Measurements from ENCODE around the gene THSD7B.
"Not testable (repeated sequence)": the region's sequence is repeated elsewhere in the genome, so short reads cannot be mapped to it uniquely, and the experiment has no call there.

THSD7B gene

GRCh38 chr2:137700250-137700649 lies 934.9 kb downstream of the THSD7B start:
- not testable (repeated sequence) for DNase-seq (ENCODE audit: low spot score)

GRCh38 chr2:137700681-137701080 lies 935.3 kb downstream of the THSD7B start:
- no peak for DNase-seq (ENCODE audit: low spot score)

GRCh38 chr2:137705296-137705695 lies 940.0 kb downstream of the THSD7B start:
- no peak for DNase-seq (ENCODE audit: low spot score)

- no peak for DNase-seq (ENCODE audit: low spot score)
These were observed 941.7 kb downstream of the THSD7B start for GRCh38 chr2:137706786-137707613.

GRCh38 chr2:137708311-137708710 lies 943.0 kb downstream of the THSD7B start:
- no peak for DNase-seq (ENCODE audit: low spot score)

- DNase-seq (ENCODE audit: low spot score) = no peak
These were observed 950.4 kb downstream of the THSD7B start for GRCh38 chr2:137715731-137716191.

- DNase-seq (ENCODE audit: low spot score) = no peak
These were observed 953.4 kb downstream of the THSD7B start for GRCh38 chr2:137718786-137719185.

- no peak for DNase-seq (ENCODE audit: low spot score)
These were observed 956.4 kb downstream of the THSD7B start for GRCh38 chr2:137721733-137722132.

- no peak for DNase-seq (ENCODE audit: low spot score)
These were observed 959.6 kb downstream of the THSD7B start for GRCh38 chr2:137724912-137725311.

Measured in hematopoietic multipotent progenitor cell treated with erythropoietin and hydrocortisone succinate and interleukin-3 and kit ligand, for 15 days (in vitro differentiated cells).